Middle frontal gyrus (tissue), 1 donor: ENCODE measurements around the gene WDR81.
"Not testable (repeated sequence)": the region's sequence is repeated elsewhere in the genome, so short reads cannot be mapped to it uniquely, and the experiment has no call there.

Experiments used
- DNase-seq: peaks from one replicate; pipeline ENCODE4 v3.0.0-alpha.2; 2015; ENCODE audit warnings: low spot score; ENCODE audit errors: extremely low spot score

The WDR81 gene

GRCh38 chr17:1730326-1731193 lies 6.1 kb downstream of the WDR81 start:
- no peak for DNase-seq

DNA sequence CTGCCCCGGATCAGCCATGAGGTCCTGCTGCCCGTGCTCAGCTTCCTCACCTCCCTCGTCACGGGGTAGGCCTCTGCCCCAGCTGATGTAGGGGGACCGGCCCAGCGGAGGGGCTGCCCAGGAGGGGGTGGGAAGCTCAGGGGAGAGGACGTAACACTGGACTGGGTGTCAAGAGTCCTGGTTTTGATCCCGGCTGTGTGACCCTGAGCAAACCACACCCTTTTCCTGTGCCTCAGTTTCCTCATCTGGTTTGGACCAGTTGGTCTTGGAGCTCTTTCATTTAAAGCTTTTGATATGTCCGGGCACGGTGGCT lies 6.6 kb downstream of the WDR81 start:
- DNase-seq: no peak

GRCh38 chr17:1732241-1732832 lies 7.8 kb downstream of the WDR81 start:
- DNase-seq: no peak

- no peak for DNase-seq
Observed at GRCh38 chr17:1732833-1733321, 8.4 kb downstream of the WDR81 start.

GRCh38 chr17:1733759-1734158 lies 9.3 kb downstream of the WDR81 start:
- no peak for DNase-seq

- no peak for DNase-seq
Observed at GRCh38 chr17:1735418-1735817, 10.9 kb downstream of the WDR81 start.

DNA sequence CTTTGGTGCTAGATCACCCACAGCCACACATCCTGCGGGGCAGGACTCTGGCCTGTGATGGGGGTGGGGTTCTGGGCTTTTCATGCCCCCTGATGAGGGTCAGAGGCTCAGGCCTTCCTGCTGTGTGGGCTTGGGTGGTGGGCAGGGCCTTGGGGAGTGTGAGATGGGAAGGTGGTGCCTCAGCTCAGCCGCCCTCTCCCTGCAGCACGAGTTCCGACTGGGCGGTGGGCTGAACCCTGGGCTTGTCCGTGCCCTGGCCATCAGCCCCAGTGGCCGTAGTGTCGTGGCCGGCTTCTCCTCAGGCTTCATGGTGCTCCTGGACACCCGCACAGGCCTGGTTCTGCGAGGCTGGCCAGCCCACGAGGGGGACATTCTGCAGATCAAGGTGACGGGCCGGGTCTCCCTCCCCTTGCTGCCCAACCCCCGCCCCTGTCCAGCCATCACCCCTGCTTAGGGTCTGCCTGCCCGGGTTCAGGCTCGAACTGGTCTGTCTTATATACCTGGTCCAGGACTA lies 11.4 kb downstream of the WDR81 start:
- no peak for DNase-seq

- DNase-seq: no peak
Observed at GRCh38 chr17:1736348-1737281, 12.1 kb downstream of the WDR81 start.

DNA sequence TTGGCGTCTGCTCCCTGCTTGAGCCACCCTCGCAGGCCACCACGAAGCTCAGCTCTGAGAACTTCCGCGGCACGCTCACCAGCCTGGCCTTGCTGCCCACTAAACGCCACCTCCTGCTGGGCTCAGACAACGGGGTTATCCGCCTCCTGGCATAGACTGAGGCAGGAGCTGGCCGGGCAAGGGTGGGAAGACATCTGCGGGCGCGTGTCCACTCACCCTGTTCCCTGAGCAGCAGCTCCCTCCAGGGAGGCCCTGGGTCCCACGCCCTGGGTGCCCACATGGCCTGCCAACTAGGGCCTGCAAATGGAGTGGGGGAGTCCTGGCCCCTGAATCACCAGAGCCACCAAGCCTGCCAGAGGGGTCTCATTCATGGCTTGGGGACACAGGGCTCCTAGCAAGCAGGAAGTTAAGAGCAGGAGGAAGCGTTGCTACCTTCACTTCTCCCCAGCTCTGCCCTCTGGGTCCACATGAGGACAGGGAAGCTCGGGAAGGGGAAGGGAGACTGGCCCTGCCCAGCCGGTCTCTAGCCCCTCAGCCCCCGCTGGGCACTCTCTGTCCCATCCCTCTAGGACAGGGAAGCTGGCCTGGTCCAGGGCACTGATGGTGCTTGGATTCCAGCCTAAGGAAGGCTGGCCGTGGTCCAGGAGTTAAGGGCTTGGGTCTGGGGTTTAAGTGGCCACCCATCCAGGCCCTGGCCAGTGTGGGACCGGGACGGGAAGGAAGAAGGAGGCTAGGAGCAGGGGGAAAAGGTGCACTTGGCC lies 13.2 kb downstream of the WDR81 start:
- DNase-seq: no peak

GRCh38 chr17:1741899-1742298 lies 17.4 kb downstream of the WDR81 start:
- DNase-seq: not testable (repeated sequence)

- DNase-seq: no peak
Observed at GRCh38 chr17:1742371-1743087, 18.0 kb downstream of the WDR81 start, which contains the start of gene SERPINF2. Gene SERPINF2, plus strand, starts transcription at chr17:1742871. Its CDS starts 2,125 bp downstream, at chr17:1744996.

DNA sequence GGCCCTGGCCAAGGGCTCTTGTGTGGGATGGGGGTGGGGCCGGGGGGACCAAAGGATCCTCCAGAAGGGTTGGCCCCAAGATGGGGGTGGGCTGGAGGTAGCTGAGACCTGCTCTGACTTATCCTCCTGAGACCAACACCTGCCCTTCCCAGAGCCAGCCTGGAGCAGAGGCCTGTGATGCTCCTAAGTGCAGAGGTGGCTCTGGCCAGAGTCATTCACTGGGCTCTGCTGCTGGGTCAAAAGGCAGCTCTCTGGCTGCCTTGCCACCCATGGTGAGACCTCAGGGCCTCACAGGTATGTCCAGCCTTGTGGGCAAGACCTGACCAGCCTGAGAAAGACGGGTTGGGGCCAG lies 18.6 kb downstream of the WDR81 start:
- no peak for DNase-seq

DNA sequence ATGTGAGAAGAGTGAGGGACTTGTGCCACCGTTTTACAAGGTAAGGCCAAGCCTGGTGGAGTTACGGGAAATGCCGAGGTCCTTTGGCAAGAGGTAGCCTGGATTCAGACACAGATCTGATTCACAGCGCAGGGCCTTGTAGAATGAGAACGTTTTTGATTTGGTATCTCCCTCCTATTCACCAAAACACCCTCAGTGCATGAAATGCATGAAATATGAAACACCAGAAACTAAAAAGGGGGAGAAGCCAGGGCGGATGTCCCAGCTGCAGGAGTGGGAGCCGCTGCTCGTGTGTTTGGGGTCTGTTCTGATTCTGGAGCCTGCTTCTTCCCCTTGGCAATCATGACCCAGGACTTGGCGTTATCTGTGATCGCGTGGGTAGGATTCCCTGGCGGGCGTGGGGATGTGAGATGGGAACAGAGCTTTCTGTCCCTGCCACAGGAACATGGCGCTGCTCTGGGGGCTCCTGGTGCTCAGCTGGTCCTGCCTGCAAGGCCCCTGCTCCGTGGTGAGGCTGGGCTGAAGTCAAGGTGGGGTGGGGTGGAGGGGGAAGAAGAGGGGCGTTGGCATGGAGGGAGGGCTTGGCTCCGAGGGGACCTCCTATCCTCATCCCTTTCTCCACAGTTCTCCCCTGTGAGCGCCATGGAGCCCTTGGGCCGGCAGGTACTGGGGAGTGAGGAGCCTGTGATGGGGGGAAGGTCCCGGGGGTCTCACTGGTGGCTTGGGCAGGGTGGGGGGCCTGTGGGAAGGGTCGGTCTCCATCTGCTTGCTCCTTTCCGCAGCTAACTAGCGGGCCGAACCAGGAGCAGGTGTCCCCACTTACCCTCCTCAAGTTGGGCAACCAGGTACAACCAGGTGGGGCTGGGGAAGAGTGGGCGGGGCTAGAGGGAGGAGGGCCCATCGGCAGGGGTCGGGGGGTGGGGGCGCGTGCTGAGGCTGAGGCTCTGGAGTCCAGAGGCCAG lies 20.3 kb downstream of the WDR81 start:
- DNase-seq: no peak

- DNase-seq: no peak
Observed at GRCh38 chr17:1745513-1746020, 21.1 kb downstream of the WDR81 start.

DNA sequence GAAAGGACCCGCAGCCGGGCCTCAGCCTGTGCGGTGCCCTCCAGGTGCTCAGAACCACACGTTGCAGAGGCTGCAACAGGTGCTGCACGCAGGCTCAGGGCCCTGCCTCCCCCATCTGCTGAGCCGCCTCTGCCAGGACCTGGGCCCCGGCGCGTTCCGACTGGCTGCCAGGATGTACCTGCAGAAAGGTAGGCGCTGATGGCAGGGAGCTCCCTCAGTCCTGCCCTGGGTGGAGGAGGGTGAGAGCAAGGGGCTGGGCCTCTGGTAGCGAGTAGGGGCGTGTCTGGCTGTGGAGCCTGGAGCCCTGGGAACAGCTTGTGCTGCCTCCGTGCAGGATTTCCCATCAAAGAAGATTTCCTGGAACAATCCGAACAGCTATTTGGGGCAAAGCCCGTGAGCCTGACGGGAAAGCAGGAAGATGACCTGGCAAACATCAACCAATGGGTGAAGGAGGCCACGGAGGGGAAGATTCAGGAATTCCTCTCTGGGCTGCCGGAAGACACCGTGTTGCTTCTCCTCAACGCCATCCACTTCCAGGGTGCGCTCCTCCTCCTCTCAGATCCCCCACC lies 22.6 kb downstream of the WDR81 start:
- DNase-seq: no peak

DNA sequence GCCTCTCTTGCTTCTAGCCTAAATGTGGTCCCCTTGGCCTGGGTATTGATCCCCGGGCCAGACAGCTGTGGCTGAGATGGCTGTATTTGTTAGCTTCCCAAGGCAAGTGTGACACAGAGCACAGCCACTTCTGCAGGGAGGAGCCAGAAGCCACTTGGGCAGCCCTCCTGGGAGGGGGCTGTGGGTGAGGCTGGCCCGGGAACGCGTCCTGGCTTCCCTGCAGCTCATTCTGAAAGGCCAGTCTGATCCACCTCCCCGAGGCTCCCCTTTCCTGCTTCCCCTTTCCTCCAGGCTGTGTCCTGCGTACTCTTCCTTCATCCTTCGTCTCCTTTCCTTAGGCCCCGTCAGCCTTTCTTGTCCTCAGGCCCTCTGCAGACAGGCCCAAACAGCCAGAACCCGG lies 26.1 kb downstream of the WDR81 start:
- DNase-seq: no peak

GRCh38 chr17:1752425-1753262 lies 28.1 kb downstream of the WDR81 start:
- no peak for DNase-seq
